ENCODE results near the gene RNF225.

RNF225 gene

GRCh38 chr19:58379246-58379645 lies 16.2 kb upstream of the RNF225 start:
- DNase-seq (ENCODE audit: insufficient read length, low spot score) (no peak), FAIRE-seq (no peak)
- no peak for TF ChIP-seq PAX5 (IDR thresholded peaks at IDR 0.05; ENCODE audit: insufficient read depth, low read length, severe bottlenecking)
- no peak for TF ChIP-seq POLR2AphosphoS5 (IDR thresholded peaks at IDR 0.05; ENCODE audit: low read depth, low read length)
- TF ChIP-seq TAF1 (IDR thresholded peaks at IDR 0.05; ENCODE audit: low read depth, low read length), result no peak
- no peak for TF ChIP-seq POU2F2 (IDR thresholded peaks at IDR 0.05; ENCODE audit: low read depth, low read length)
- TF ChIP-seq POLR2A (IDR thresholded peaks at IDR 0.05; ENCODE audit: low read depth, low read length), result no peak
- no peak for TF ChIP-seq SPI1 (IDR thresholded peaks at IDR 0.05; ENCODE audit: low read depth, low read length)

GRCh38 chr19:58380037-58380661 lies 15.3 kb upstream of the RNF225 start:
- no peak for DNase-seq (ENCODE audit: insufficient read length, low spot score)
- FAIRE-seq, result peak; percentile 68
- no peak for TF ChIP-seq POU2F2 (IDR thresholded peaks at IDR 0.05; ENCODE audit: low read depth, low read length)
- no peak for TF ChIP-seq TAF1 (IDR thresholded peaks at IDR 0.05; ENCODE audit: low read depth, low read length)

GRCh38 chr19:58380662-58381459 lies 14.6 kb upstream of the RNF225 start, which contains the start of gene ZNF837:
ZNF837 (minus strand) TSS chr19:58381030; CDS start chr19:58369332, 11,698 bp downstream.
- TF ChIP-seq SPI1 (IDR thresholded peaks at IDR 0.05; ENCODE audit: low read depth, low read length) (no peak), POLR2AphosphoS5 (IDR thresholded peaks at IDR 0.05; ENCODE audit: low read depth, low read length) (peak; percentile 60; the same call in 1 of the 2 replicates), POLR2A (IDR thresholded peaks at IDR 0.05; ENCODE audit: low read depth, low read length) (peak; percentile 69), POU2F2 (IDR thresholded peaks at IDR 0.05; ENCODE audit: low read depth, low read length) (0 out of 2 replicates have a peak, but pooled peaks have one; percentile 41), PAX5 (IDR thresholded peaks at IDR 0.05; ENCODE audit: insufficient read depth, low read length, severe bottlenecking) (peak; percentile 100), TAF1 (IDR thresholded peaks at IDR 0.05; ENCODE audit: low read depth, low read length) (peak; percentile 84)
- peak; percentile 99 for FAIRE-seq

GRCh38 chr19:58381460-58382212 lies 13.8 kb upstream of the RNF225 start:
- FAIRE-seq, result no peak

More at GRCh38 chr19:58380662-58381459, 14.6 kb upstream of the RNF225 start, which contains the start of gene ZNF837:
- peak; percentile 94 for DNase-seq (ENCODE audit: insufficient read length, low spot score)

GRCh38 chr19:58382997-58383603 lies 12.4 kb upstream of the RNF225 start:
- DNase-seq (ENCODE audit: insufficient read length, low spot score) (no peak), FAIRE-seq (no peak)
- TF ChIP-seq POU2F2 (IDR thresholded peaks at IDR 0.05; ENCODE audit: low read depth, low read length) (no peak), SPI1 (IDR thresholded peaks at IDR 0.05; ENCODE audit: low read depth, low read length) (no peak), TAF1 (IDR thresholded peaks at IDR 0.05; ENCODE audit: low read depth, low read length) (no peak), POLR2AphosphoS5 (IDR thresholded peaks at IDR 0.05; ENCODE audit: low read depth, low read length) (no peak), POLR2A (IDR thresholded peaks at IDR 0.05; ENCODE audit: low read depth, low read length) (no peak), PAX5 (IDR thresholded peaks at IDR 0.05; ENCODE audit: insufficient read depth, low read length, severe bottlenecking) (no peak)

More at GRCh38 chr19:58381460-58382212, 13.8 kb upstream of the RNF225 start:
- 0 out of 2 replicates have a peak, but pooled peaks have one; percentile 5 for TF ChIP-seq TAF1 (IDR thresholded peaks at IDR 0.05; ENCODE audit: low read depth, low read length)
- no peak for TF ChIP-seq PAX5 (IDR thresholded peaks at IDR 0.05; ENCODE audit: insufficient read depth, low read length, severe bottlenecking)
- DNase-seq (ENCODE audit: insufficient read length, low spot score), result no peak

- no peak for FAIRE-seq
- TF ChIP-seq POLR2AphosphoS5 (IDR thresholded peaks at IDR 0.05; ENCODE audit: low read depth, low read length) (no peak), POLR2A (IDR thresholded peaks at IDR 0.05; ENCODE audit: low read depth, low read length) (no peak), PAX5 (IDR thresholded peaks at IDR 0.05; ENCODE audit: insufficient read depth, low read length, severe bottlenecking) (no peak), SPI1 (IDR thresholded peaks at IDR 0.05; ENCODE audit: low read depth, low read length) (no peak), POU2F2 (IDR thresholded peaks at IDR 0.05; ENCODE audit: low read depth, low read length) (no peak), TAF1 (IDR thresholded peaks at IDR 0.05; ENCODE audit: low read depth, low read length) (no peak)
- DNase-seq (ENCODE audit: insufficient read length, low spot score), result no peak
These were observed 10.1 kb upstream of the RNF225 start for GRCh38 chr19:58385313-58385890.

- peak; percentile 75 for FAIRE-seq
- peak; percentile 69; the same call in 1 of the 2 replicates for TF ChIP-seq POU2F2 (IDR thresholded peaks at IDR 0.05; ENCODE audit: low read depth, low read length)
- TF ChIP-seq POLR2A (IDR thresholded peaks at IDR 0.05; ENCODE audit: low read depth, low read length), result peak; percentile 62; the same call in 1 of the 2 replicates
- peak; percentile 29; the same call in 1 of the 2 replicates for TF ChIP-seq SPI1 (IDR thresholded peaks at IDR 0.05; ENCODE audit: low read depth, low read length)
- TF ChIP-seq TAF1 (IDR thresholded peaks at IDR 0.05; ENCODE audit: low read depth, low read length), result peak; percentile 33; the same call in 1 of the 2 replicates
- no peak for TF ChIP-seq PAX5 (IDR thresholded peaks at IDR 0.05; ENCODE audit: insufficient read depth, low read length, severe bottlenecking)
- peak; percentile 63; the same call in 1 of the 2 replicates for TF ChIP-seq POLR2AphosphoS5 (IDR thresholded peaks at IDR 0.05; ENCODE audit: low read depth, low read length)
- no peak for DNase-seq (ENCODE audit: insufficient read length, low spot score)
These were observed 9.4 kb upstream of the RNF225 start for GRCh38 chr19:58385891-58386575.
